ENCODE data around the gene TEX51. TPM values are rescaled to one million over a fixed set of nuclear protein-coding genes. Genes with fewer than 3 reads are reported as not detected.

TEX51 gene
- total RNA-seq, 1 experiment from 2014 or later = not detected

- H3K36me3 ChIP-seq (ENCODE audit: control insufficient read depth in 1 of 2, insufficient read depth in 2 of 2, low read length in 2 of 2) = no peaks in the 10 kb centered on the region
- H3K27ac ChIP-seq (ENCODE audit: low read depth, low read length) = no peak overlapping the region
- no peaks in the 10 kb centered on the region for H3K9me2 ChIP-seq (ENCODE audit: insufficient read depth)
- no peak overlapping the region for H2AFZ ChIP-seq (ENCODE audit: low read depth, low read length, poor library complexity, severe bottlenecking)
- H3K9me3 ChIP-seq (ENCODE audit: control insufficient read depth in 1 of 2, insufficient read depth in 1 of 2, low read depth in 1 of 2, low read length in 2 of 2) = no peaks in the 10 kb centered on the region
- H3K4me3 ChIP-seq (replicated peaks in 1 of 2; ENCODE audit: low read depth in 1 of 2, low read length in 2 of 2) = no peak overlapping the region
- H3K4me1 ChIP-seq (ENCODE audit: control insufficient read depth in 1 of 2, insufficient read depth in 2 of 2, low read length in 2 of 2) = no peaks in the 10 kb centered on the region
- no peak for ATAC-seq
- intact Hi-C loops (cut with micrococcal nuclease) = no loop called here
- no peaks in the 10 kb centered on the region for H4K20me1 ChIP-seq (ENCODE audit: insufficient read depth)
- BruUV-seq (replicated peaks) = no TSS peak
- no peak overlapping the region for H3K9ac ChIP-seq (ENCODE audit: low read length)
- ChIA-PET CTCF (no interaction called here), RAD21 (ENCODE audit: low non-redundant PET in 1 of 2, low total read pairs in 2 of 2, uncharacterized antibody in 2 of 2, unreplicated experiment in 2 of 2) (no interaction called here), POLR2A (no interaction called here)
- no peak overlapping the region for H3K4me2 ChIP-seq (ENCODE audit: low read length)
- DNase-seq (ENCODE audit: low read depth, low spot score) = no peak
- no peaks in the 10 kb centered on the region for H3K79me2 ChIP-seq (ENCODE audit: insufficient read depth, low read length)
- H3K27me3 ChIP-seq (ENCODE audit: insufficient read depth, low read length) = peaks cover 16% of the 10 kb centered on the region; the same call in 1 of the 2 replicates
- TF ChIP-seq EZH2 (IDR thresholded peaks at IDR 0.05) (no peak), SP1 (IDR thresholded peaks at IDR 0.05; ENCODE audit: low read depth) (no peak), YY1 (IDR thresholded peaks at IDR 0.05; ENCODE audit: extremely low read depth, insufficient replicate concordance, low read depth, low read length) (no peak), ELF1 (IDR thresholded peaks at IDR 0.05; ENCODE audit: borderline replicate concordance, low read depth) (no peak), JUND (IDR thresholded peaks at IDR 0.05) (no peak)
These were observed 12.6 kb downstream of the TEX51 start for GRCh38 chr2:126911111-126911796.

- Histone ChIP-seq H3K4me2 (ENCODE audit: low read length) (no peak overlapping the region), H3K79me2 (ENCODE audit: insufficient read depth, low read length) (no peaks in the 10 kb centered on the region), H3K9me3 (ENCODE audit: control insufficient read depth in 1 of 2, insufficient read depth in 1 of 2, low read depth in 1 of 2, low read length in 2 of 2) (no peaks in the 10 kb centered on the region), H4K20me1 (ENCODE audit: insufficient read depth) (no peaks in the 10 kb centered on the region), H3K9me2 (ENCODE audit: insufficient read depth) (no peaks in the 10 kb centered on the region), H3K9ac (ENCODE audit: low read length) (no peak overlapping the region), H3K27ac (ENCODE audit: low read depth, low read length) (no peak overlapping the region), H3K36me3 (ENCODE audit: control insufficient read depth in 1 of 2, insufficient read depth in 2 of 2, low read length in 2 of 2) (no peaks in the 10 kb centered on the region), H3K4me1 (ENCODE audit: control insufficient read depth in 1 of 2, insufficient read depth in 2 of 2, low read length in 2 of 2) (no peaks in the 10 kb centered on the region), H2AFZ (ENCODE audit: low read depth, low read length, poor library complexity, severe bottlenecking) (no peak overlapping the region), H3K4me3 (replicated peaks in 1 of 2; ENCODE audit: low read depth in 1 of 2, low read length in 2 of 2) (no peak overlapping the region), H3K27me3 (ENCODE audit: insufficient read depth, low read length) (peaks cover 13% of the 10 kb centered on the region; the same call in 1 of the 2 replicates)
- no peak for TF ChIP-seq CBX3 (IDR thresholded peaks at IDR 0.05; ENCODE audit: low read depth)
- TF ChIP-seq SIN3A (IDR thresholded peaks at IDR 0.05; ENCODE audit: low read depth) = no peak
- ATAC-seq (no peak), DNase-seq (ENCODE audit: low read depth, low spot score) (no peak)
- intact Hi-C loops (cut with micrococcal nuclease) = no loop called here
- RAD21 ChIA-PET (ENCODE audit: low non-redundant PET in 1 of 2, low total read pairs in 2 of 2, uncharacterized antibody in 2 of 2, unreplicated experiment in 2 of 2) = no interaction called here
- CTCF ChIA-PET = no interaction called here
- POLR2A ChIA-PET = no interaction called here
- BruUV-seq (replicated peaks) = no TSS peak
These were observed 13.5 kb downstream of the TEX51 start for GRCh38 chr2:126912201-126912600.

Measured in HCT116 (cell line).